GM21381 (cell line): Measurements from ENCODE around the gene SNTG2.
"Not testable (repeated sequence)": the region's sequence is repeated elsewhere in the genome, so short reads cannot be mapped to it uniquely, and the experiment has no call there.

ENCODE experiments used
- ATAC-seq: cut with Tn5 transposase; IDR thresholded peaks from one replicate; pipeline ENCODE4 v1.9.1; 2021; ENCODE audit warnings: mild to moderate bottlenecking, moderate library complexity; ENCODE audit not compliant: unreplicated experiment

Gene SNTG2

DNA sequence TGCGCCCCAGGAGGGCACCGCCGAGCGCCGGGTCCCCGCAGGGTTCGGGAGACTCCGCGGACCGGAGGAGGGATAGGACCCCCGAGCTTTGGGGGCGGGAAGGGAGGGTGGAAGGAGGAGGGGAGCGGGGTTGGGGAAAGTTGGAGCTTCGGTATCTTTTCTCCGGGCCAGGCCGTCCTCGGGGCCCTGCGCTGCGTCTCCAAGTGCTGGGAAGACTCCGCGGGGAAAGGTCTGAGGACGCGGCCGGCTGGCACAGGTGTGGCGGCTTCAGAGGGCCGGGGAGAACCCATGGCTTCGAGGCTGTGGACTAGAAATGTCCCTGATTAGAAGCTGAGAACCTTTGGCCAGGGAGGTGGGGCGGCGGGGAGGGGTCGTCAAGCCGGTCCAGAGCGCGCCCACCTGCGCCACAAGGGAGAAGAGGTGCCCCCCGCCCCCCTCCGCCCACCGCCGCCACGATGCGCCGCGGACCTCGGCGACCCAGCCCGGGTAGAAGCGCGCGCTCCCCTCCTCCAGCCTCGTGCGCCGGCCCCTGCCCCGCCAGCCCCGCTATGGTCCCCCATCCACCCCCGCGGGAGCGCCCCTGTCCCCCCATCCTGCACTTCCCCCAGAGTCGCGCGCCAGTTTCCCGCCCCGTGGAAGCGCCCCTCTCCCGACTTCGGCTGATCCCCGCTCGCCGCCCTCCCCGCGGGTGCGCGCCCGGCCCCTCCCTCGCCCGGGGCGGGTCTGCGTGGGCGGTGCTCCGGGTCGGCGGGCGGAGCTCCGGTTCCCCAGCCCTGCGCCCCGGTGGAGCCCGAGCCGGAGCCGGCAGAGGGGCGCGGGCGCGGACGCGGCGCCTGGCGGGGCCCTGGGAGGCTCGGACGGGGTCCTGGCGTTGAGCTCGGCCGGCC, at the start of gene SNTG2:
Gene SNTG2 (plus strand): TSS at position 770 of the 887 bp plus-strand sequence. CDS start 148 bp downstream, outside the sequence.
- no peak for ATAC-seq

DNA sequence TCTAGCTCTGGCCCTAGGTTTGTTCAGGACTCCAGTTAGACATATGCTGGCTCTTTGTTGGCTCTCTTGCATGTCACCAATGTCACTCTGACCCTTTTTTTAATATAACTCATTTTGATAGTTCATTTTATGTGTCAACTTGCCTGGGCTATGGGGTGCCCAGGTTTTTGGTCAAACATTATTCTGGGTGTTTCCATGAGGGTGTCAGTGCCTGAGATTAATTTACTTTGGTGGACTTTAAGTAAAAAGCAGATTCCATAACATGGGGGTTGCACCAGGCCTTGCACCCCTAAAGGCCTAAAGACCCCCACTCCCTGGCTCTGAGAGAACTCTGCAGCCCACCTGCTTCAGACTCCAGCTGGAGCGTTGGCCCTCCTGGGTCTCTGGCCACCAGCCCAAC, 48.1 kb upstream of the SNTG2 start:
- ATAC-seq, result no peak

DNA sequence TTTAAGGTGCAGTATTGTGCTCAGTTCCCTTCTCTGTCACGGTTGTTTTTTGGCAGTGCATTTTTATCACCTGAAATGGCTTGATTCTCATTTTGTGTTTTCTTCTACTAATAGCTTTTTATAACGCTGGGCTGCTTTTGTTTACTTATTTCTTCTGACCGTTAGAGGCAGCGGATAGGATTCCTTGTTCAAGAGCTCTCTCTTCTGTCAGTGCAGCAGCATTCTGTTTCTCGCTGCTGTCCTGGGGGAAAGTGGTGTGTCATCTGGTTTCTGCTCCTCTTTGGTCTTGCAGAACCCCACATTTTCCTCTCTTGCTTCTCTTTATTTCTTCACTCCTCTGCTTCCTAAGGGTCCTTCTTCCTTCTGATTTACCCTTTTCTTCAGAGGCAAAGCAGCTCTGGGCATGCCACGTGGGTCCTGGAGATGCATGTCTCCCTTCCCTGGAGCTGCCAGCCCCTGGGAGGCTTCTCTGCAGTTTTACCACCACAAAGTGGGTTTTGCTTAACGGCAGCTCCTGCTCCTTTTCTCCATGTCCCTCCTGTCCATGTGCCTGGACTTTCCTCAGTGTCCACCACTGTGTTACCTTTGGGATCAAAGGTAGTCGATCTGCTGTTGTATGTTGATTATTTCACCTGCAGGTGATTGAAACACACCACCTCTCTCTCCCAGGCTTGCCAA, 47.3 kb upstream of the SNTG2 start:
- no peak for ATAC-seq

DNA sequence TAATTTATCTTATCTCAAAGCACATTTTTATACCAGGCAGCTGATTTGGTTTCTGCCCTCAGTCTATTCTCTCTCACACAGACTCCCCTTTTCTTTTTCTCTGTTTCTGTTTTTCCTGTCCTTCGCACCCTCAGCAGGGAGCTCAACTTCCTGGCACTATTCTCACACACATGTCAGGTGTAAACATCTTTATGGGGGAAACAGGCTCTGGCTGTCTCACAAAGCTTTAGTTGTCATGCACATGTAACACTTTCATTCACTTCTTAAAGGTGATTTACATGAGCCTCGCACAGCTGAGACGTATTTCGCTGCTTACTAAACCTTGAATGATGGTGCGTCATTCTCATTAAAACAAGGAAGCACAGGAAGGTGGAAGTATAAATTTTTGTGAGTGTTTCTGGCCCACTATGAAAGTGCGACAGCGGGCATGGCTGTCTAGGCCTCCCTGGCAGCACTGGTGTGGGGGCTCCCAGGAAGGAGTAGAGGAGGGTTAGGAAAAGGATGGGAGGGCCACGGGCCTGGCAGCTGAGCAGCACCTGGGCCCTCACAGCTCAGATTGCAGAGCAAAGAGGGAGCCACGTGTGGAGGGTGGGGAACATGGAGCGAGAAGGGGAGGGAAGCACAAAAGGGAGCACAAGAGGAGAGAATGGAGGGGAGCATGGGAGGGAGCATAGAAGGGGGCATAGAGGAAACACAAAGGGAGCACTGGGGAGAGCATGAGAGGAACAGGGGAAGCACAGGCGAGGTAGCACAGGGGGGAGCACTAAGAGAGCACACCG, 46.2 kb upstream of the SNTG2 start:
- ATAC-seq, result no peak

DNA sequence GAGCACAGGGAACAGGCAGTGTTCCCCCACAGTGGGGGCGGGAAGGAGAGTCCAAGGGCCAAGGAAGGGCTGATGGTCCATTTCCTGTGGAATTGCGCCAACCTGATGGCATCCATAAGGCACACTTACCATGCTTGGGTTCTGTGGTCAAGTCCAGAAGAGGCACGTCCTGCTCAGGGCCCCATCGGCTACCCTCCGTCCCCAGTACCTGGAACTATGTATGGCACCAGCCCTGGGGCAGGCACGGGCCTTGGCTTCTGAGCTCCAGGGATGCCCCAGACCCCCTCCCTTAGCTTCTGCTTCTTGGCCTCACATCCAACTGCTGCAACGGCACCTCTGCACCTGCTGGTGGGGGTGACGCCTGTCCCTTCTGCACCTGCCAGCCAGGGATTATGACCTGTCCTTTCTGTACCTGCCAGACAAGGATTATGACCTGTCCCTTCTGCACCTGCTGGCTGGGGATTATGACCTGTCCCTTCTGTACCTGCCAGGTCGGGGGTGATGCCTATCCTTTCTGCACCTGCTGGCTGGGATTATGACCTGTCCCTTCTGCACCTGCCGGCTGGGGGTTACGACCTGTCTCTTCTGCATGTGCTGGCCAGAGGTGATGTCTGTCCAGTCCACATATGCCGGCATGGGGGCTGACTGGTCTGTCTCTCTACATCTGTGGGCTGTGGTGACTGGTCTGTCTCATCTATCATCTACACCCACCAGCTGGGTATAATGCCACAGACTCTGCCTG, 45.4 kb upstream of the SNTG2 start:
- no peak for ATAC-seq

DNA sequence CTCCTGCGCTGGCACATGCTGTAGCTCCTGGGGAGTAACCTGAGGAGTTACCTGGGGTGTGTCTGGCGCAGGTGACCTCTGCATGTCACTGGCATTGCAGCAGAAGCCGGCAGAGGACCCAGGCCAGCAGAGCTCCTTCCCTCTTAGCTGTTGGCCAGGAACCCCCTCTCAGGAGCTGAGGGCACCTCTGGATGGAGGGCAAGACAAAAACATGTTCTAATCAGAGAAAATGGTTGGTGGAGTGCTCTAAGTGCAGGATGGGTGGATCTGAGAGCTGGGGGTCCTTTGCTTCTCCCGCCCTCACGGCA, 44.9 kb upstream of the SNTG2 start:
- no peak for ATAC-seq

DNA sequence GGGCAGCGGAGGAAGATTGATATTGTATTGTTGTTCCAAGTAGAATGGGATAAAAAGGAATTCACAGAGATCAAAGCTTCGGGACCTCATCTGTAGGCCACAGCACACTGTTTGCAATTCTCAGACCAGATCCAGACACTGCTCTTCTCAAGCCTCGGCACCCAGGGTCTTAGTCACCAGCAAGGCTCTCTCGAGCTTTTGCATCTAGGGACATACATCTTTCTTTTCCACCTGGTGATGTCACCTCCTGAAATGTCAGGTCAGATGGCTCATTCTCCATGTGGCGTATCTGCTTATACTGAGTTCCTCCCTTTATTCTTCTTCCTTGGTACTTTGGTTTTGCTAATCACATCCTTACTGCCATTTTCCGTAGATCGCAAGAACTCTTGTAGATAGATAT, 42.9 kb upstream of the SNTG2 start:
- no peak for ATAC-seq

DNA sequence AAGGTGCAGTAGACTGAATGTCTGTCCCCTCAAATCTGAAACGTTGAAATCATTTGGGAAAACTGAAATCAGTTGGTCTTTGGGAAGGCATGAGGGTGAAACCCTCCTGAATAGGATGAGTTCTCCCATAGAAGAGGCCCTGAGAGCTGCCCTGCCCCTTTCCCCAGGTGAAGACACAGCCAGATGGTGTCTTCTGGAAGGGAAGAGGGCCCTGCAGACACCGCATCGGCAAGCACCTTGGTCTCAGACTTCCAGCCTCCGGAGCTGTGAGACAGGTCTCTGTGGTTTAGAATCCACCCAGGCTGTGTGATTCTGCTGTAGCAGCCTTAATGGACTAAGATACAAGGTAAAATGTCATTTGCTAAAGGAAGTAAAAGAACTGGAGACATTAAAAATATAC, 42.1 kb upstream of the SNTG2 start:
- ATAC-seq, result no peak

DNA sequence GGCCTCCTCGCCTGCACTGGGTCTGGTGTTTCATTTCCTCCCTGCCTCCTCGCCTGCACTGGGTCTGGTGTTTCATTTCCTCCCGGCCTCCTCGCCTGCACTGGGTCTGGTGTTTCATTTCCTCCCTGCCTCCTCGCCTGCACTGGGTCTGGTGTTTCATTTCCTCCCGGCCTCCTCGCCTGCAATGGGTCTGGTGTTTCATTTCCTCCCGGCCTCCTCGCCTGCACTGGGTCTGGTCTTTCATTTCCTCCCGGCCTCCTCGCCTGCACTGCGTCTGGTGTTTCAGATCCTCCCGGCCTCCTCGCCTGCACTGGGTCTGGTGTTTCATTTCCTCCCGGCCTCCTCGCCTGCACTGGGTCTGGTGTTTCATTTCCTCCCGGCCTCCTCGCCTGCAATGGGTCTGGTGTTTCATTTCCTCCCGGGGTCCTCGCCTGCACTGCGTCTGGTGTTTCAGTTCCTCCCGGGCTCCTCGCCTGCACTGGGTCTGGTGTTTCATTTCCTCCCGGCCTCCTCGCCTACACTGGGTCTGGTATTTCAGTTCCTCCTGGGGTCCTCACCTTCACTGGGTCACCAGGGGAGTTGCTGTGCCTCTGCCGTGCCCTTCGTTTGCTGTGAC, 40.8 kb upstream of the SNTG2 start:
- not testable (repeated sequence) for ATAC-seq

DNA sequence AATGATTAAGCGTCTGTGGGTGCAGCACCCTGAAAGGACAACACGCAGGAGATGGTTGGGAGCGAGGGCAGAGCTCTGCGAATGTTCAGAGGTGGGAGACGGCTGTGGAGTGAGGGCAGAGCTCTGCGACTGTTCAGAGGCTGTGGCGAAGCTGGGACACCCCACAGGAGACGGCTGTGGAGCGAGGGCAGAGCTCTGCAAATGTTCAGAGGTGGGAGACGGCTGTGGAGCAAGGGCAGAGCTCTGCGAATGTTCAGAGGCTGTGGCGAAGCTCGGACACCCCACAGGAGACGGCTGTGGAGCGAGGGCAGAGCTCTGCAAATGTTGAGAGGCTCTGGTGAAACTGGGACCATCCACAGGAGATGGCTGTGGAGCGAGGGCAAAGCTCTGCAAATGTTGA, 40.0 kb upstream of the SNTG2 start:
- no peak for ATAC-seq

DNA sequence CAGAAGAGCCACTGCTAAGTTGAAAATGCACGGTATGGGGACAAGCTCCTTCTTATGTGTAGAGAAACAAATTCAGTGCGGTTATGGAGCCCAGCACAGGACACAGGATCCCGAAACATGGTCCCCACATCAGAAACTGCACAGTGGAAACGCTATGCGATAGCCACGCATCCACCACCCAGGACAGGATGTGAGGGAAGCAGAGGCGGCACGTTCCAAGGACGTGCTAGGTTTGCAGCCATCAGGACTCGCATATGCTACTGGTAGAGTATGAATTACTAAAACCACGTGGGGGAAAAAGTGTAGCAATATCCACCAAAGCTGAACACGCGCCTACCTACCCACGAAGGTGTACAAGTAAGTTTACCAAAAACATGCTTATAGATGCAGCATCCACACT, 34.7 kb upstream of the SNTG2 start:
- no peak for ATAC-seq

DNA sequence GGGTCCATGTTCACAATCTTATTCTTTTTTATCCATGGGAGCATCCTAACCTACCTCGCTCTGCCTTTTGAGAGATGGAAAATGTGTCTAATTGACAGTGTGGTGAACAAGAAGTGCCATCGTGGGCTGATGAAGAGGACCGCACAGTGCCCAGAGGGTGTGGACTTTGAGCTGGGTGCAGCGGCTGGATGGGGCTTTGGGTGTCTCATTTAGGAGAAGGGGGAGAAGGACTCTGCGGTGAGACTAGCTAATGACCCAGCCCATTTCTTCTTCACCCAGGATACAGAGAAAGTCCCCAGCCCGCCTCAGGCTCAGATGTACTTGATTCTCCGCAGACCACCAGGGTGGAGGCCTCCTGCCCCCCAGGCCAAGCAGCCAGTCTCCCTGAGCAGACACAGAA, 33.7 kb upstream of the SNTG2 start:
- no peak for ATAC-seq

DNA sequence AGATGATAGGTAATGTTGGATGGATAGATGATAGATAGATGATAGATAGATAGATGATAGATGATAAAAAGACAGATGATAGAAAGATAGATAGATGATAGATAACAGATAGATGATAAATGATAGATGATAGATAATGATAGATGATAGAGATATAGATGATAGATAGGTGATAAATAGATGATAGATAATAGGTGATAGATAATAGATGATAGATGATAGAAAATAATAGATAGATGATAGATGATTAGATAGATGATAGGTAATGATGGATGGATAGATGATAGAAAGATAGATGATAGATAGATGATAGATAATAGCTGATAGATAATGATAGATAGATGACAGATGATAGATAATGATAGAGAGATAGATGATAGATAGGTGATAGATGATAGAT, 31.0 kb upstream of the SNTG2 start:
- no peak for ATAC-seq

DNA sequence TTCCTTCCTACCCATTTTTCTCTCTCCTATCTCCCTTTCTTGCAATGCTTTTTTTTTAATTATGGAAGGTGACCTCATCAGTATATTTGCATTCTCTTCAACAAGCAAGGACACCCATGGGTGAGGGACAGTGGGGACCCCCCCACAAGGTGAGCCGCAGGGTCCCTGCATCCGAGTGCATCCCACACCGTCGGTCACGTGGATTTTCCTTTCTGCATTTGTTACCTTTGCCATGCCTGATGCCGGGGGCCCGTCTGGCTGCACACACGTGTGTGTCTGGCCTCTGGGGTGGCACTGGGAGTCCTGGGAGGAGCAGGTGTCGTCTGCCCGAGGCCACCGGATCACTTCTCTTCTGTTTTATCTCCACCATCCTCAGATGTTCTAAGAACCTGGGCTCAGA, 30.1 kb upstream of the SNTG2 start:
- no peak for ATAC-seq

DNA sequence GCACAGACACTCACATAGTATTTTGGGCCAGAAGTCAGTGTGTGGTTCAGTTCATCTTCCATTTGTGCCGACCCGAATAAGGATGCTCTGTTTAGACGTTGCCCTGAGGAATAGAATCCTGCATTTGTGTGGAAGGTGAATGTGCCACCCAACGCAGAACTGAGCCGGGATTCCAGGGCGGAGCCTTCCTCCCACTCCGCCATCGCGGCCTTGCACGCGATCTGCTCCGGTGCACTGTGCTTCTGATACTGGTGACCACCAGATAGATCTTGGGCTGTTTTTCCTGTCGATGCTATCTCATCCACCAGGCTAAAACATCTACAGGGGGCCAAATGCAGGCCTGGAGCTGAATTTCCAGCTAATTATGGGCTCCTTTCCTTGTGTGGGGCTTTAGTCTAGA, 29.6 kb upstream of the SNTG2 start:
- no peak for ATAC-seq

DNA sequence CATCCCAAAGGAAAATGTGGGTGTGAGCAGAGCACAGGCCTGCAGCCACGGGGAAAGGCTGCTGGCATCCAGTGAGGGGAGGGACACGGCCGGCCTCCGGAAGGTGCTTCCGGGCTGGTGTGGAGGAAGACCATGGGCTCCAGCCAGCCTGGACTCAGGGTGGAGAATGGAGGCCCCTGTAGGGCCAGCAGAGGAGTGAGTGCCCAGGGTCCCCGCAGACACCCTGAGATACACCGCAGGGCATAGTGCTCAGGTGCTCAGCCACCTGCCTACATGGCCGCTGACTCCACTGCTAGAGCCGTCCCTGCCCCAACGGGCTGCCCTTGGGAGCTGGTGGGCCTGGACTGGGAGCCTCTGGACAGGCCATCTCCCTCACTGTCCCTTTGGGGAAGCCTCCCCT, 28.5 kb upstream of the SNTG2 start:
- ATAC-seq, result no peak

DNA sequence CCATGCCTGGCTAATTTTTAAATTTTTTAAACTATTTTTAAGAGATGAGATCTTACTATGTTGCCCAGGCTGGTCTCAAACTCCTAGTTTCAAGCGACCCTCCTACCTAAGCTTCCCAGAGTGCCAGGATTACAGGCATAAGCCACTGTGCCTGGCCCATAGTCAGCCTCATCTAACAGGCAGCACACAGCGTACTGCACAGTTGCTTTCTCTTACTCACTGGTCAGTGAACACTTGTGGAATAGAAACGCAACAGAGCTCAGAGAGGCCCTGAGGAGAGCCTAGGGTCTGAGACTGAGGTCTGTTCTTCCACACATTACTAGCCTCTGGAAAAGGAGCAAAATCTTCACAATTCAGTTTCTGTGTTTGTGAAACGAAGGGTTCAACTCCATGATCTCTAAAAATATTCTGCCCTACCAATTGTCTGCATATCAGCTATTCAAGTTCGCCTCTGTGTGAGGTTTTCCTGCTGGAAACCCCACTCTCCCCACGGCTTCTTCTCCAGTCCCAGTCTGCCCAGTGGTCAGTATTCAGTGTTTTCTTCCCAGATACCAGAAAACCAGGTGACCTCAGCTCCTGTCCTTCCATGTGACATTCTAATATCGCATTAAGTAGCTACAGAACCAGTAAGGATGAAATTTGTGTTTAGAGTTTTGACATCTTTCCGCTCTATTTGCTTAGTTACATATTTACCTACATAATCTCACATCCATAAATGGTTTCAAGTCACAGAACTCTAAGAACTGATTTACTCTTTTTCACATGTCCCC, 26.6 kb upstream of the SNTG2 start:
- no peak for ATAC-seq

DNA sequence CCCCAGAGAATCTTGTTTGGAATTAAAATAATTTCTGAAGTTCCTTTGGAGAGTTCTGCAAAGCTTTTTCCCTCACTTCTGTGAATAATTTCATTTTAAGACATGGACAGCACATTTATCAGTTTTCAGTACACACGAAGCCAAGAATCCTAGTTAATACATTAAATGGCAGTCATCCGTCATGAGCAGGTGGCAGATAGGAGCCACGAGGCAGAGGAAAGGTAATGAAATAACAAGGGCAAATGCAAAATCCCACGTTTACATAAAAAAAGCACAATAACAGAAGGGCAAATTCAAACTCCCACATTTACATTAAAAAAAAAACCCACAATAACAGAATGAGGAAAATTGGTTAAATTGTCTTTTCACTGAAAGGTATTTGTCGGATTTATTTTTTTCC, 25.9 kb upstream of the SNTG2 start:
- no peak for ATAC-seq

DNA sequence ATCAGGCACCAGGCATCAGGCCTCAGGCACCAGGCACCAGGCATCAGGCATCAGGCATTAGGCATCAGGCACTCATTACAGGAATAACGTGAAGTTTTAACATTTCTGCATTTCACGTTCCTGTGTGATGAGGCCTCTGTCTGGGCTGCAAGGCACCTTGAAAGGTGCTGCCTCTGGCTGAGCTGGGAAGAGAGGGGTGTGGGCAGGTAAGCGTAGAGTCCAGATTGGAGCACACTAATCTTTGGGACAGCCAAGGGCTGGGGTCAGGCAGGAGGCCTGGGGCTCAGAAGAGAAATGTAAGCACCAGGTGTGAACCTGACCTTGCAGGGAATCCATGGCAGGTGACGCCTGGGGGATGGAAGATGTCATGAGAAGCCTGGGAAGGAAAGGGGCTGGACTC, 25.3 kb upstream of the SNTG2 start:
- no peak for ATAC-seq

DNA sequence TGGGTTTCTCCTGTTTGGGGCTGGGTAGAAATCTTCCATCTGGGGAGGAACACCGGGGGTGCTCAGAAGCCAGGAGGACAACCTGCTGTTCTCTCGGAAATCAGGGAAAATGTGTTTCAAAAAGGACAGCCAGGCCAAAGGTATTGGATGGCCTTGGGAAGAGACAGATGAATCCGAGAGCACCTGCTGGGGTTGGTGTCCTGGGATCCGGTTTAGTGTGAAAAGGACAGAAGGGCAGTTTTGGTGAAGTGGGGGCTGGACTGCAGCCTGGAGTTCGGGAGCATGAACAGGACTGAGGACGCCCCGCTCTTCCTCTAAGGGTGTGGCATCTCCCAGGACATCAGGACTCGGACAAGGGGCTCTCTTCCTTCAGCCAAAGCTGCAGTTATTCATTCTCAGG, 24.9 kb upstream of the SNTG2 start:
- ATAC-seq, result no peak
